GM12891 (cell line): ENCODE results near the gene ADAMTS18.

Source experiments
- POLR2A ChIP-seq: IDR thresholded peaks from 2 replicates; pipeline ENCODE4 v1.6.1; 2011; ENCODE audit warnings: low read depth, low read length, control low read depth
- POLR2AphosphoS5 ChIP-seq: IDR thresholded peaks from 2 replicates; pipeline ENCODE4 v1.6.1; 2011; ENCODE audit warnings: low read depth, low read length, control low read depth

GRCh38 chr16:77387815-77388209 lies 47.0 kb downstream of the ADAMTS18 start:
- TF ChIP-seq POLR2AphosphoS5 (no peak), POLR2A (no peak)
